SU-DHL-6 (cell line): Measurements from ENCODE around the gene STK36.

Source experiments
- H2AFZ ChIP-seq: fragments of 200-600 bp; sonication (generic); 2 replicates; pipeline ENCODE4 v1.6.1; 2014; ENCODE audit warnings: low read depth, mild to moderate bottlenecking, moderate library complexity, mixed read lengths, antibody characterized with exemption, low read length; ENCODE audit not compliant: severe bottlenecking
- H3F3A ChIP-seq: fragments of 200-600 bp; shearing (Covaris generic); 2 replicates; pipeline ENCODE4 v1.6.0; 2016; ENCODE audit warnings: antibody characterized with exemption, mild to moderate bottlenecking; ENCODE audit not compliant: insufficient read depth
- H3K27ac ChIP-seq: fragments of 200-600 bp; sonication (generic); 2 replicates; pipeline ENCODE4 v1.5.1; 2016; ENCODE audit warnings: low read depth, mild to moderate bottlenecking, low read length, moderate library complexity, mixed read lengths
- H3K27me3 ChIP-seq: fragments of 200-600 bp; sonication (generic), shearing (Covaris generic); 2 replicates; pipeline ENCODE4 v1.6.0; 2014; ENCODE audit warnings: mild to moderate bottlenecking, low read length
- H3K36me3 ChIP-seq: fragments of 200-600 bp; sonication (generic); 2 replicates; pipeline ENCODE4 v1.6.1; 2014; ENCODE audit warnings: mild to moderate bottlenecking, low read length, mixed read lengths
- H3K4me2 ChIP-seq: fragments of 300-600, 200-600 bp; shearing (Covaris generic), sonication (generic); 2 replicates; pipeline ENCODE4 v1.6.0; 2014; ENCODE audit warnings: low read length, low read depth, mild to moderate bottlenecking; ENCODE audit not compliant: poor library complexity, severe bottlenecking
- H3K4me3 ChIP-seq: fragments of 200-600 bp; sonication (generic); 2 replicates; pipeline ENCODE4 v1.5.1; 2014; ENCODE audit warnings: antibody characterized with exemption, low read length, mild to moderate bottlenecking, mixed read lengths; ENCODE audit not compliant: insufficient read depth, poor library complexity, severe bottlenecking
- H3K79me2 ChIP-seq: fragments of 200-600 bp; sonication (generic); 2 replicates; pipeline ENCODE4 v1.6.1; 2014; ENCODE audit warnings: mild to moderate bottlenecking, low read length, moderate library complexity; ENCODE audit not compliant: insufficient read depth
- H3K9ac ChIP-seq: fragments of 200-600 bp; sonication (generic); 2 replicates; pipeline ENCODE4 v1.7.0; 2014; ENCODE audit warnings: mild to moderate bottlenecking, low read length
- H3K9me2 ChIP-seq: fragments of 200-600 bp; sonication (generic); replicated peaks from 2 replicates; pipeline ENCODE4 v1.6.1; 2014; ENCODE audit warnings: low read length; ENCODE audit not compliant: insufficient read depth
- H3K9me3 ChIP-seq: fragments of 200-600 bp; sonication (generic); 2 replicates; pipeline ENCODE4 v1.6.1; 2014; ENCODE audit warnings: low read length, mixed read lengths; ENCODE audit not compliant: insufficient read depth
- H4K20me1 ChIP-seq: fragments of 200-600 bp; sonication (generic); 2 replicates; pipeline ENCODE4 v1.6.1; 2014; ENCODE audit warnings: low read depth, mild to moderate bottlenecking, antibody characterized with exemption, low read length, moderate library complexity, mixed read lengths
- EZH2phosphoT487 ChIP-seq: fragments of 200-600 bp; sonication (generic), shearing (Covaris generic); conservative IDR thresholded peaks from 2 replicates; pipeline ENCODE4 v1.6.1; 2018; ENCODE audit warnings: mild to moderate bottlenecking, antibody characterized with exemption, low read length, moderate library complexity, mixed read lengths
- TF ChIP-seq, protein P1 (sequence below): fragments of 200-600 bp; sonication (generic); IDR thresholded peaks from one replicate; pipeline ENCODE4 v1.5.1; 2017; ENCODE audit warnings: antibody characterized with exemption, mild to moderate bottlenecking, low read length, moderate library complexity; ENCODE audit not compliant: insufficient read depth, poor library complexity, severe bottlenecking

The STK36 gene

DNA sequence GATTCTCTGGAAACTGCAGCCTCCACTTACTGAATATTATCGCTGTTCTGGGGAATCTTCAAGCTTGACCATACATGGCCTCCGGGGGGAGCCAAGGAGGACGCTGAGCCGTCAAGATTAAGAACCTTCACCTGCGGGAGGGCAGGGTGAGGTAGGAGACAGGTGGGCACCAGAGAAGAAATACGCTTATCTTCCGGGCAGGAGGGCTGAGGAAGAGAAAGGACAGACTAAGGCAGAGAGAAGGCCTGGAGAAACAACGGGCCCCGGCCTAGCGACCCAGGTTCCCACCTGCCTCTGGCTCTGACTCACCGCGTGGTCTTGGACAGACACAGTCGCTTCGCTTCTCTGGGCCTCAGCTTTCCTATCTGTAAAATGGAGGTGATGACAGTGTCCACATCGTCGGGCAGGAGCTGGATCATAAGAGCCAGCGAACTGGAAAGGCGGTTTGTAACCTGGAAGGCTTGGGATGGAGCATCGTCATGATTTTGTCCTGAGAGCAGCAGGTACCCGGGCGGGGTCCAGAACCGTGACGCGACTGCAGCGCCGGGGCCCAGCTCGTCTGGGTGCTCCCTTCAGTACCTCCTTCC is 13.1 kb upstream of the STK36 start:
- Histone ChIP-seq H3K79me2 (peaks cover 47% of the 10 kb centered on the region), H3K4me3 (peak overlapping the region; percentile 77), H3K27me3 (no peaks in the 10 kb centered on the region), H3K9me2 (no peaks in the 10 kb centered on the region), H3K9ac (peak overlapping the region; percentile 95), H3K36me3 (peaks cover 7% of the 10 kb centered on the region; the same call in 1 of the 2 replicates), H4K20me1 (no peaks in the 10 kb centered on the region), H3F3A (no peaks in the 10 kb centered on the region), H3K27ac (peak overlapping the region; percentile 60), H3K9me3 (no peaks in the 10 kb centered on the region), H2AFZ (peak overlapping the region; percentile 87), H3K4me2 (peak overlapping the region; percentile 82)
- TF ChIP-seq EZH2phosphoT487, result no peak
- TF ChIP-seq, protein P1, sequence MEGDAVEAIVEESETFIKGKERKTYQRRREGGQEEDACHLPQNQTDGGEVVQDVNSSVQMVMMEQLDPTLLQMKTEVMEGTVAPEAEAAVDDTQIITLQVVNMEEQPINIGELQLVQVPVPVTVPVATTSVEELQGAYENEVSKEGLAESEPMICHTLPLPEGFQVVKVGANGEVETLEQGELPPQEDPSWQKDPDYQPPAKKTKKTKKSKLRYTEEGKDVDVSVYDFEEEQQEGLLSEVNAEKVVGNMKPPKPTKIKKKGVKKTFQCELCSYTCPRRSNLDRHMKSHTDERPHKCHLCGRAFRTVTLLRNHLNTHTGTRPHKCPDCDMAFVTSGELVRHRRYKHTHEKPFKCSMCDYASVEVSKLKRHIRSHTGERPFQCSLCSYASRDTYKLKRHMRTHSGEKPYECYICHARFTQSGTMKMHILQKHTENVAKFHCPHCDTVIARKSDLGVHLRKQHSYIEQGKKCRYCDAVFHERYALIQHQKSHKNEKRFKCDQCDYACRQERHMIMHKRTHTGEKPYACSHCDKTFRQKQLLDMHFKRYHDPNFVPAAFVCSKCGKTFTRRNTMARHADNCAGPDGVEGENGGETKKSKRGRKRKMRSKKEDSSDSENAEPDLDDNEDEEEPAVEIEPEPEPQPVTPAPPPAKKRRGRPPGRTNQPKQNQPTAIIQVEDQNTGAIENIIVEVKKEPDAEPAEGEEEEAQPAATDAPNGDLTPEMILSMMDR, result peak; percentile 53

DNA sequence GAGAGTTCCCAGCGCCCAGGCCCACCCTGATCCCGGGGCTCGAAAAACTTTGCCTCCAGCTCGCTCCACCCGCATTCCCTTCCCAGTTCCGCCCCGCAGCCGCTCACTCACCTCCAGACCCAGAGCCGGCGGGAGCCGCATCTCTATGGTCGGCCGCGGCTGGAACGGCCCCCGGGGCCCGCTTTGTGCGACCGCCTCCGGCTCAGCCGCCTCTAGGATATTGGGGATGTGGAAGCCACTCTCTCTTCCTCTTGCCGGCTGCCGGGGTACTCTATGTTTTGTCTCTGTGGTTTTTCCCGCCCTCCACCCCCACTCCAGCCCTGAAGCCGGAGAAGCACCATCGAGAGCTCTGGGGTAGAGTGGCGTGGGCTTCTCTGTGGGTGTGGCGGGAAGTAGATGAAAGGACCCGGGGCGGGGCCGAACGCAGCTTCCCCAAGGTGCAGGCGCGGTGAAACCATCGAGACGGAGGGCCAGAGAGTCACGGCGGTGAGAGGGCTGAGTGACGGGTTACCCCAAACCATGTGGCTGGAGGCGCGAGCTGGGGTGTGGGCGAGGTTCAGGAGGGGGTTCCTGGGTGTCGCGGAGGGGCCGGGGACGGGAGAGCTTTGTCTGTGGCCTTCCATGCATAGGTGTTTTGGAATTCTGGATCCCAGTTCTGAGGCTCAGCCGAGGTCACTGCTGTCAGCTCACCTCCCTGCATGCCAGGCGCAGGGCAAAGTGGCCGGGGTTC is 12.5 kb upstream of the STK36 start, which contains the start of the genes BCS1L and ZNF142:
BCS1L (plus strand) TSS at position 426 of the 730 bp plus-strand sequence. CDS start 1,305 bp downstream, outside the sequence.
ZNF142 (minus strand) TSS at position 366 of the 730 bp plus-strand sequence. CDS start 3,194 bp downstream, outside the sequence.
- H3K79me2 ChIP-seq, result peaks cover 47% of the 10 kb centered on the region
- H3K27ac ChIP-seq, result peak within 1 kb of the TSS; percentile 60
- H3K4me2 ChIP-seq, result peak within 1 kb of the TSS; percentile 82
- H3K9me3 ChIP-seq, result no peaks in the 10 kb centered on the region
- peak within 1 kb of the TSS; percentile 87 for H2AFZ ChIP-seq
- H3K9ac ChIP-seq, result peak within 1 kb of the TSS; percentile 95
- H4K20me1 ChIP-seq, result no peaks in the 10 kb centered on the region
- H3K36me3 ChIP-seq, result peaks cover 4% of the 10 kb centered on the region; the same call in 1 of the 2 replicates
- no peaks in the 10 kb centered on the region for H3F3A ChIP-seq
- peak within 1 kb of the TSS; percentile 77 for H3K4me3 ChIP-seq
- no peaks in the 10 kb centered on the region for H3K9me2 ChIP-seq
- H3K27me3 ChIP-seq, result no peaks in the 10 kb centered on the region
- no peak for TF ChIP-seq EZH2phosphoT487
- TF ChIP-seq, protein P1, result no peak

DNA sequence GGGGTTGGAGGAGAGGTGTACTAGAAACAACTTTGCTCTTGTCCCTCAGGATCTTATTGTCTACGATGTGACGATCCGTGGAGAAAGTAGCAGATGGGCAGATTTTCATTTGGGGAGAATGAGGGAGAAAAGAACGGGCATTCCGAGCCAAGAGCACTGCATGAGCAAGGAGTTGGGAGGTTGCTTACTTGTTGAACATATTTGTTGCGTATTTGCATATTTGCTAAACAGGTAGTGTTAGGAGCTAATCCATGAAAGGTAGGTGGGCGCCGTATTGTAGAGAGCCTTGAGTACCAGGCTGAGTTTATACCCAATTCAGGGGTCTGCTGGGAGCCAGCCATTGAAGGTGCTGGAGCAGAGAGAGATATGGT is 11.9 kb upstream of the STK36 start:
- Histone ChIP-seq H3K36me3 (peaks cover 4% of the 10 kb centered on the region; the same call in 1 of the 2 replicates), H3K4me3 (peak overlapping the region; percentile 77), H3K9ac (peak overlapping the region; percentile 95), H3K9me2 (no peaks in the 10 kb centered on the region), H3K27ac (no peak overlapping the region), H3K9me3 (no peaks in the 10 kb centered on the region), H3K79me2 (peaks cover 47% of the 10 kb centered on the region), H3K4me2 (peak overlapping the region; percentile 82), H3F3A (no peaks in the 10 kb centered on the region), H3K27me3 (no peaks in the 10 kb centered on the region), H4K20me1 (no peaks in the 10 kb centered on the region), H2AFZ (peak overlapping the region; percentile 87)
- TF ChIP-seq, protein P1, result no peak
- TF ChIP-seq EZH2phosphoT487, result no peak
